DOHH2 (cell line): Measurements from ENCODE around the gene TP53AIP1.

ENCODE experiments used
- H3F3A ChIP-seq: fragments of 200-600 bp; sonication (generic), shearing (Covaris generic); 2 replicates; pipeline ENCODE4 v1.6.0; 2016; ENCODE audit warnings: antibody characterized with exemption, mild to moderate bottlenecking; ENCODE audit not compliant: control insufficient read depth, insufficient read depth
- H3K27ac ChIP-seq: fragments of 200-600 bp; sonication (generic); 2 replicates; pipeline ENCODE4 v1.5.1; 2014; ENCODE audit warnings: low read depth, mild to moderate bottlenecking, low read length, moderate library complexity
- H3K27me3 ChIP-seq: fragments of 200-600 bp; sonication (generic); 2 replicates; pipeline ENCODE4 v1.6.1; 2014; ENCODE audit warnings: mild to moderate bottlenecking, low read length, mixed read lengths; ENCODE audit not compliant: control insufficient read depth
- H3K36me3 ChIP-seq: fragments of 200-600 bp; sonication (generic); 2 replicates; pipeline ENCODE4 v1.6.1; 2014; ENCODE audit warnings: mild to moderate bottlenecking, low read length, moderate library complexity, mixed read lengths; ENCODE audit not compliant: control insufficient read depth
- H3K4me1 ChIP-seq: fragments of 200-600 bp; sonication (generic); 2 replicates; pipeline ENCODE4 v1.6.1; 2014; ENCODE audit warnings: mild to moderate bottlenecking, low read length, mixed read lengths; ENCODE audit not compliant: control insufficient read depth
- H3K4me2 ChIP-seq: fragments of 200-600 bp; sonication (generic); 2 replicates; pipeline ENCODE4 v1.6.0; 2014; ENCODE audit warnings: mild to moderate bottlenecking, low read length, moderate library complexity
- H3K4me3 ChIP-seq: fragments of 200-600 bp; sonication (generic); 2 replicates; pipeline ENCODE4 v1.5.1; 2014; ENCODE audit warnings: mild to moderate bottlenecking, low read length, mixed read lengths
- H3K79me2 ChIP-seq: fragments of 200-600 bp; sonication (generic); 2 replicates; pipeline ENCODE4 v1.6.1; 2014; ENCODE audit warnings: mild to moderate bottlenecking, low read length, mixed read lengths; ENCODE audit not compliant: control insufficient read depth
- H3K9me2 ChIP-seq: fragments of 200-600 bp; sonication (generic); replicated peaks from 2 replicates; pipeline ENCODE4 v1.6.1; 2014; ENCODE audit warnings: mild to moderate bottlenecking, low read length, mixed read lengths; ENCODE audit not compliant: control insufficient read depth
- H3K9me3 ChIP-seq: fragments of 200-600 bp; sonication (generic); 2 replicates; pipeline ENCODE4 v1.6.1; 2014; ENCODE audit warnings: antibody characterized with exemption, low read length, mixed read lengths; ENCODE audit not compliant: control insufficient read depth, insufficient read depth
- H4K20me1 ChIP-seq: fragments of 200-600 bp; sonication (generic); 2 replicates; pipeline ENCODE4 v1.6.0; 2014; ENCODE audit warnings: low read depth, mild to moderate bottlenecking, antibody characterized with exemption, low read length, moderate library complexity; ENCODE audit not compliant: control insufficient read depth, insufficient read depth
- EZH2phosphoT487 ChIP-seq: fragments of 200-600 bp; sonication (generic); IDR thresholded peaks from 2 replicates; pipeline ENCODE4 v1.6.1; 2017; ENCODE audit warnings: borderline replicate concordance, mild to moderate bottlenecking, antibody characterized with exemption, low read length, moderate library complexity, mixed read lengths
- TF ChIP-seq, protein P1 (sequence below): fragments of 200-600 bp; sonication (generic); IDR thresholded peaks from one replicate; pipeline ENCODE4 v1.5.1; 2014; ENCODE audit warnings: antibody characterized with exemption, mild to moderate bottlenecking, low read depth, low read length; ENCODE audit not compliant: poor library complexity, severe bottlenecking

TP53AIP1 gene

GRCh38 chr11:128947773-128948172 is 5.1 kb upstream of the TP53AIP1 start:
- no peaks in the 10 kb centered on the region for H3K79me2 ChIP-seq
- TF ChIP-seq, protein P1, sequence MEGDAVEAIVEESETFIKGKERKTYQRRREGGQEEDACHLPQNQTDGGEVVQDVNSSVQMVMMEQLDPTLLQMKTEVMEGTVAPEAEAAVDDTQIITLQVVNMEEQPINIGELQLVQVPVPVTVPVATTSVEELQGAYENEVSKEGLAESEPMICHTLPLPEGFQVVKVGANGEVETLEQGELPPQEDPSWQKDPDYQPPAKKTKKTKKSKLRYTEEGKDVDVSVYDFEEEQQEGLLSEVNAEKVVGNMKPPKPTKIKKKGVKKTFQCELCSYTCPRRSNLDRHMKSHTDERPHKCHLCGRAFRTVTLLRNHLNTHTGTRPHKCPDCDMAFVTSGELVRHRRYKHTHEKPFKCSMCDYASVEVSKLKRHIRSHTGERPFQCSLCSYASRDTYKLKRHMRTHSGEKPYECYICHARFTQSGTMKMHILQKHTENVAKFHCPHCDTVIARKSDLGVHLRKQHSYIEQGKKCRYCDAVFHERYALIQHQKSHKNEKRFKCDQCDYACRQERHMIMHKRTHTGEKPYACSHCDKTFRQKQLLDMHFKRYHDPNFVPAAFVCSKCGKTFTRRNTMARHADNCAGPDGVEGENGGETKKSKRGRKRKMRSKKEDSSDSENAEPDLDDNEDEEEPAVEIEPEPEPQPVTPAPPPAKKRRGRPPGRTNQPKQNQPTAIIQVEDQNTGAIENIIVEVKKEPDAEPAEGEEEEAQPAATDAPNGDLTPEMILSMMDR: no peak
- no peak for TF ChIP-seq EZH2phosphoT487

DNA sequence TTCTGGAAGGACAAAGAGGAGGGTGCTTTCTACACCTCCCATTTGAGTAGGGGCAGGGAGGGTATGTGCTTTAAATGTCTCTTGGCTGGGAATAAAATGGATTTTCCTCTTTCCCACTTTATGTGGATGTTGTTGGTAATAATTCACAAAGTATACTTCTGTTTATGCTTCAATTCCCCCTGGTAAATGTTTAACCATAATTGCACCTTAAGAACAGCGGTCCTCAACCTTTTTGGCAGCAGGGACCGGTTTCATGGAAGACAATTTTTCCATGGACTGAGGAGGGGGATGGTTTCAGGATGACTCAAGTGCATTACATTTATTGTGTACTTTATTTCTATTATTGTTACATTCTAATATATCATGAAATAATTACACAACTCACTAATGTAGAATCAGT is 4.0 kb upstream of the TP53AIP1 start:
- no peaks in the 10 kb centered on the region for H3K79me2 ChIP-seq
- H3K9me3 ChIP-seq: no peaks in the 10 kb centered on the region
- no peaks in the 10 kb centered on the region for H4K20me1 ChIP-seq
- no peaks in the 10 kb centered on the region for H3K4me1 ChIP-seq
- no peak overlapping the region for H3K27ac ChIP-seq
- TF ChIP-seq, protein P1: no peak
- no peak for TF ChIP-seq EZH2phosphoT487
- H3K4me2 ChIP-seq: no peak overlapping the region
- no peaks in the 10 kb centered on the region for H3K36me3 ChIP-seq
- H3K4me3 ChIP-seq: no peak overlapping the region
- H3F3A ChIP-seq: no peaks in the 10 kb centered on the region
- H3K27me3 ChIP-seq: peaks cover 7% of the 10 kb centered on the region; the same call in 1 of the 2 replicates
- H3K9me2 ChIP-seq: no peaks in the 10 kb centered on the region

More at GRCh38 chr11:128947773-128948172, 5.1 kb upstream of the TP53AIP1 start:
- H3F3A ChIP-seq: no peaks in the 10 kb centered on the region
- H3K9me2 ChIP-seq: no peaks in the 10 kb centered on the region
- peaks cover 12% of the 10 kb centered on the region; the same call in 1 of the 2 replicates for H3K27me3 ChIP-seq
- no peaks in the 10 kb centered on the region for H4K20me1 ChIP-seq
- H3K4me2 ChIP-seq: no peak overlapping the region
- H3K36me3 ChIP-seq: no peaks in the 10 kb centered on the region
- no peak overlapping the region for H3K4me3 ChIP-seq
- no peak overlapping the region for H3K27ac ChIP-seq
- H3K9me3 ChIP-seq: no peaks in the 10 kb centered on the region
- H3K4me1 ChIP-seq: no peaks in the 10 kb centered on the region

- Histone ChIP-seq H3K79me2 (no peaks in the 10 kb centered on the region), H3K36me3 (no peaks in the 10 kb centered on the region), H3F3A (no peaks in the 10 kb centered on the region), H3K4me3 (no peak overlapping the region), H3K4me2 (no peak overlapping the region), H3K4me1 (no peaks in the 10 kb centered on the region), H3K27me3 (no peaks in the 10 kb centered on the region; the same call in 1 of the 2 replicates), H4K20me1 (no peaks in the 10 kb centered on the region), H3K9me3 (no peaks in the 10 kb centered on the region), H3K9me2 (no peaks in the 10 kb centered on the region), H3K27ac (no peak overlapping the region)
- TF ChIP-seq EZH2phosphoT487: no peak
- TF ChIP-seq, protein P1: no peak
Measured at GRCh38 chr11:128943428-128943976, 831 bp upstream of the TP53AIP1 start.
